Right ventricle myocardium superior (tissue), 1 donor: ENCODE measurements around the gene IFITM2. TPM values are rescaled to one million over a fixed set of nuclear protein-coding genes. Genes with fewer than 3 reads are reported as not detected.

Experiments
- ATAC-seq: fragments of 200-7000 bp; cut with Tn5 transposase; one replicate; pipeline ENCODE4 v1.9.1; 2020; ENCODE audit warnings: mild to moderate bottlenecking; ENCODE audit not compliant: poor library complexity
- DNase-seq: peaks from one replicate; pipeline ENCODE4 v3.0.0-alpha.2; 2020
- intact Hi-C: fragments of 100-400 bp; cut with DNase I; formaldehyde crosslinking; loops from one replicate; pipeline ENCODE4 v1.11.2; 2022
- total RNA-seq: library from RNA; stranded (reverse); fragmentation: NEBNext Ultra II Directional; extraction: Animal tissue kit (Norgen Biotek cat#: 25700); gene quantifications from one replicate; pipeline ENCODE4 v1.2.1, GENCODE V29; 2021
- donor health status: DM: no; HTN: yes; CAD: no; lungs with severe emphysema.

The IFITM2 gene
- total RNA-seq, 1 donor from 2014 or later: 194 TPM

- DNase-seq: peak; percentile 44
- no peak for ATAC-seq
- intact Hi-C loops: no loop called here
Measured at GRCh38 chr11:289712-290620, 17.6 kb upstream of the IFITM2 start.

- intact Hi-C loops: no loop called here
- ATAC-seq (no peak), DNase-seq (peak; percentile 45)
Measured at GRCh38 chr11:290621-291231, 16.9 kb upstream of the IFITM2 start.

DNA sequence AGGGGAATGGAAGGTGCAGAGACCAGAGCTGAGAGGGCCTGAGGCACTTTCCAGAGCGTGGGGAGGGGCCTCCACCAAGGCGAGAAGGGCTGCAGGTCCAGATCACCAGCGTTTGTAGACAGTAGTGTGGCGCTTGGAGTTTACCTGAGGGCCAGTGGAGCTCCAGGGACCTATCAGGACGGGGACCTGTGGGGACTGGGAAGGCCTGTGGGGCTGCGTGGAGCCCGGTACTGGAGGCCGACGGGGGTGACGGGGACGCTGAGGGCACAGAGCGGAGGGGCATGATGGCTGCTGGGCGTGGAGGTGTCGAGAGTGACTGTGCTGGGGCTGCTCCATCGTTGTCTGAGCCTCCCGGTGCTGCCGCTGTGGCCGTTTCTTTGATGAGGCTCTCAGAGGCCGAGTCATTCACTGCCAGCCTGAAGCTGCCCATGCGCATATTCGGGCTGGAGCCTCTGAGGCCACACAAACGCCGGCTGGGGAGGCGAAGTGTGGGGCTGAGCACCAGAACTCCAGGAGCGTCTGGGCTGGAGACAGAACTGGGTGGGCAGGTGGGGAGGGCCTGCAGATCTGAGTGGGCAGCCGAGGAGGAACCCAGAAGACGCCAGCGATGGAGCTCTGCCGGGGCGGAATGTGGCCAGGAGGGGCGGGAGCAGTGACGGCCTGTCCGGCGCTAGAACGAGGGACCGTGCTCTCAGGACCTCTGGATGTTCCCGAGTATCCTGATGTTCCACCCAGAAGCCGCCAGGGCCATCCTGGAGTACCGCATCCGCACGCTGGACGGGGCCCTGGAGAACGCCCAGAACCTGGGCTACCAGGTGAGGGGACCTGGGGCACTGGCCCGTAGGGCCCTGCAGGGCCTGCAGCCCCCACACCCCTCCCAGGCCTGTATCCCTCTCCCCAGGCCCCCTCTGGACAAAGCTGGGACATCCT, 16.1 kb upstream of the IFITM2 start:
- ATAC-seq: no peak
- DNase-seq: peak; percentile 41
- intact Hi-C loops: no loop called here

DNA sequence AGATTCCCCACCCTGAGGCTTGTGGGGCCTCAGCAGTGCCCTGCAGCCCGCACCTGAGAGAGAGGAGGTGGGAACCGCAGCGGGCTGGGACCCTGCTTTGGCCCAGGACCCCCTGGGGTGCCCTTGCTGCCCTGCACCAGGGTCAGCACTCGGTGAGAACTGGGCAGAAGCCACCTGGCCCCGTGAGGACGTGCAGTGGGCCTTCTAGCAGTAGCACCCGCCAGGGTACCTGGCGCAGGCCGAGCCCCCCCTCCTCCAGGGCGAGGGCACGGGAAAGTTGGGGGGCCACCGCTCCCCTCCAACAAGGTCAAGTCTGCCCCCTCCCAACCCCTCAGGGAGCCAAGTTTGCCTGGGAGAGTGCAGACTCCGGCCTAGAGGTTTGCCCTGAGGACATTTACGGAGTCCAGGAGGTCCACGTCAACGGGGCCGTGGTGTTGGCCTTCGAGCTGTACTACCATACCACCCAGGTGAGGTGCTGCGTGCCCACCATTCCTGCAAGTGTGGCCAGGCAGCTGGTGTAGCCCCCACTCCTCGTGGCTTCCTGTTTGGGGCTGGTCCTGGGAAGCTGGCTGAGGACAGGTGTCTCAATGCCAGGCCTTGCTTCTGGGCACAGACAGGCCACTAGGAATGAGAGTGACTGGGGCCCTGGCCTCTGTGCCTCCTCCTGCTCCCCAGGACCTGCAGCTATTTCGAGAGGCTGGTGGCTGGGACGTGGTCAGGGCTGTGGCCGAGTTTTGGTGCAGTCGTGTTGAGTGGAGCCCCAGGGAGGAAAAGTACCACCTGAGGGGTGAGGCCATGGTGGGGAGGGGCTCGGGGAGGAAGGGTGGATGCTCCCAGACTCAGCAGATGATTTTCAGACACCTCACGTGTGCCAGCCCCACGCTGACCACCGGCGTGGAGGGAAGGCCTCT, 15.2 kb upstream of the IFITM2 start:
- intact Hi-C loops: no loop called here
- DNase-seq: peak; percentile 30
- no peak for ATAC-seq

DNA sequence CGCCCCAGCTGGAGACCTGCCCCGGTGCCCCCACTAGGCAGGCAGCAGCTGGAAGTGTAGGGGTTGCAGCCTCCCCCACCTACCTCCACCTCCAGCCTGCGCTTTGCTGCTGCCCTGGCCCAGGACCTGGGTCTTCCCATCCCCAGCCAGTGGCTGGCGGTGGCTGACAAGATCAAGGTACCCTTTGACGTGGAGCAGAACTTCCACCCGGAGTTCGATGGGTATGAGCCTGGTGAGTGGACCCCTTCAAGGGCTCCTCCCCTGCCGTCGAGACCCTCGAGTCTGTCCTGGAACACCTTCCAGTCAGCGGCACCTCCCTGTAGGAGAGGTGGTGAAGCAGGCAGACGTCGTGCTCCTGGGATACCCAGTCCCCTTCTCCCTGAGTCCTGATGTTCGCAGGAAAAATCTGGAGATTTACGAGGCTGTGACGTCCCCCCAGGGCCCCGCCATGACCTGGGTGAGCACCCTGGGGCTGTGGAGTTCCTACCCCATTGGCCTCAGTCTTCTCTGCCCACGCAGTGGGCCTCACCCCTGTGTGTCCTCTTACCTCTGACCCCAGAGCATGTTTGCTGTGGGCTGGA, 14.3 kb upstream of the IFITM2 start:
- DNase-seq: peak; percentile 22
- ATAC-seq: no peak
- intact Hi-C loops: no loop called here

DNA sequence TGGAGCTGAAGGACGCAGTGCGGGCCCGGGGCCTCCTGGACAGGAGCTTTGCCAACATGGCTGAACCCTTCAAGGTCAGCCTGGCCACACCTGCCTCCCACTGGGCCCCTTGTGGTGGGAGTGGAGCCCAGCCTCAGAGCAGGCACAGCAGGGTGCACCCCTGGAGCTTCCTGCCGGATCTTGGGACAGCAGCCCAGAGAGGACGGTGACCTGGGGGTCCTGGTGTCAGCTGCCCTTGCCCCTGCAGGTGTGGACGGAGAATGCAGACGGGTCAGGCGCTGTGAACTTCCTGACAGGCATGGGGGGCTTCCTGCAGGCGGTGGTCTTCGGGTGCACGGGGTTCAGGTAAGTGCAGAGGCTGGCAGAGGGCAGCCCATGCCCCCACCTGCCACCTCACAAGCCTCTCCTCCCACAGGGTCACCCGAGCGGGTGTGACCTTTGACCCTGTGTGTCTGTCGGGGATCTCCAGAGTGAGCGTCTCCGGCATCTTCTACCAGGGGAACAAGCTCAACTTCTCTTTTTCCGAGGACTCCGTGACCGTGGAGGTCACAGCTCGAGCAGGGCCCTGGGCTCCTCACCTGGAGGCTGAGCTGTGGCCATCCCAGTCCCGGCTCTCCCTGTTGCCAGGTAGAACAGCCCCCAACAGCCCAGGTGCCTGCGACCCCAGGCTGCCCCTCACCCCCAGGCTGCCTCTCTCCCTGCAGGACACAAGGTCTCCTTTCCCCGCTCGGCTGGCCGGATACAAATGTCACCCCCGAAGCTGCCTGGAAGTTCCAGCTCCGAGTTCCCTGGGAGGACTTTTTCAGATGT, 13.6 kb upstream of the IFITM2 start:
- intact Hi-C loops: no loop called here
- no peak for ATAC-seq
- DNase-seq: peak; percentile 40

DNA sequence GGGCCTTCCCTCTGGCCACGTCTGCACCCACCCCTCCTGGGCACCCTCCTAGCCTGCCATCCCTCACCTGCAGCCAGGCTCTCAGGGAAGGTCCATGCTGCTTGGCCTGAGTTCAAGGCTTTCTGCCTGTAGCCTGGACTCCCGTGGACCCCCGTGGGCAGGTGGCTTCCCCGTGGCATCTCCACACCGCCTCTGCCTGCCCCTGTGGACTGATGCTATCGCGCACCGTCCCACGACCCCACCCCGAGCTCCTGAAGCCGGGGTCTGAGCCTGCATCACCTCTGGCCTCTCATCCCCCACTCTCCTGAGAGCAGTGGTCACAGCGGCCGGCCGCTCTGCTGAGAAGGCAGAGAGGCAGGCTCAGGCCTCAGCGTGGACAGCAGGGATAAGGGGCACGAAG, 12.8 kb upstream of the IFITM2 start:
- no peak for ATAC-seq

GRCh38 chr11:295351-296170, 12.1 kb upstream of the IFITM2 start:
- peak; percentile 29 for DNase-seq
- ATAC-seq: no peak
- intact Hi-C loops: no loop called here

More for the DNA sequence above, 12.8 kb upstream of the IFITM2 start:
- peak; percentile 30 for DNase-seq
- intact Hi-C loops: no loop called here

- intact Hi-C loops: no loop called here
- peak; percentile 30 for DNase-seq
Measured at GRCh38 chr11:296171-297050, 11.2 kb upstream of the IFITM2 start.

GRCh38 chr11:297051-297585, 10.5 kb upstream of the IFITM2 start:
- intact Hi-C loops: no loop called here
- ATAC-seq (no peak), DNase-seq (peak; percentile 37)

More at GRCh38 chr11:296171-297050, 11.2 kb upstream of the IFITM2 start:
- no peak for ATAC-seq

- DNase-seq (peak; percentile 65), ATAC-seq (peak; percentile 50)
- intact Hi-C loops: no loop called here
Measured at GRCh38 chr11:297586-298405, 9.8 kb upstream of the IFITM2 start.

DNA sequence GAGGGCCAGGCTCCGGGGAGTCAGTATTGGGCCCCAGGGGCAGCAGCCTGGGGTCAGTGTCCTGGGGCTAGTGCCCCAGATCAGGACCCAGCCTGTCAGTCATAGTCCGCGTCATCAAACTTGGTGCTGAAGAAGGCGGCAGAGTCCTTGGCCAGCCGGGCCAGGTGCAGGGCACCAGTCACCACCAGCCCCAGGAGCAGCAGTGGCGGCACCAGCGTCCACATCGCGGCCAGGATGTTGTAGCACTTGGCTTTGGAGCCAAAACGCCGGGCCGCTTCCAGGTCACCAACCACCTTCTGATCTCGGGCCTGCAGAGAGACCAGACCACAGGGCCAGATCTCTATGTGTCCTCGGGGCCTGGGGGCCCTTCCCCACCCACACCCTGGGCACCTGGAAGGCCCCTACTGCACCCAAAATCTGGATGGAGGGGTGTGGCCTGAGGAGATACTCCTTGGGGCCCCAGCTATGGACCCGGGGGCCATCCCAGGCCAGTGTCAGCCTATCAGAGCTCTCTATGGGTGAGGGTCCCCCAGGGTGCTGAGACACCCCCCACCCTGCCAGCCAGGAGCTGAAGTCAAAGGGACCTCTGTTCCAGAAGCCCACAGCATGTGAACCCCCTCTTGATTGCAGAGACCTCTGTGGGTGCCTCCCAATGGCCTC, 9.1 kb upstream of the IFITM2 start:
- intact Hi-C loops: no loop called here
- no peak for ATAC-seq
- peak; percentile 41 for DNase-seq

DNA sequence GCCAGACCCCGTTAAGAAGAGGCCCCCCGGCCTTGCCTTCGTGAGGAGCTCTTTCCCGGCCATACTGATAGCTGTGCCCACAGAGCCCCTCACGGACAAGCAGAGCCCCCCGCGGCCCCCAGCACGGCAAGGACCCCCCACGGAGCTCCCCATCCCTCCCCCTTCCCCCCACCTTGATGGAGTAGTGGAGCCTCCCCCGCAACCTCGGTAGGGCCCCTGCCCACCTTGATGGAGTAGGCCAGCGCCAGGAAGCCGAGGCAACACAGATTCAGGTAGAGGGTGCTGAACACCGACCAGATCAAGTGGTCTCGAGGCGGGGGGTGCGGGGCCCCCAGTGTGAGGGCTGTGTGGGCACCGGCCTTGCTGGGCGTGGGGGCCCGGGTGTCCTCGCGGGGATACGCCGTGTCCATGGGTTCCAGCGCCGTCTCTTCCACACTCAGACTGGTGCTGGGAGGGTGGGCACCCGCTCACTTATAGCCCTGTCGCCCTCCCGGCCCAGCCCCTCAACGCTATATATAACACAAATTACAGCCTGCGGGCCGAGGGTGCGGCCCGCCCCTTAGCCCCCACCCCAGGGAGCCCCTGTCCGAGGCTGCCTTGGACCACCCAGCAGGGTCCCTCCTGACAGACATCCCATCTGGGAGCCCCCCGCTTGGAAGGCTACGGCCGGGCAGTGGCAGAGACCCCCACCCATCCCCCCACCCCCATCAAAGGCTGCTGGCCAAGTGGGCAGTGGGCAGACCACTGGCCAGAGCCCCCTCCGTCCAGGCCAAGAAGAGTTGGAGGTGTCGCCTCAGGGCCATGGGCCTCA, 8.3 kb upstream of the IFITM2 start, which contains the start of gene IFITM5:
IFITM5 (minus strand) TSS at position 446 of the 811 bp plus-strand sequence; CDS start at position 410, 36 bp downstream.
- intact Hi-C loops: no loop called here
- DNase-seq (peak; percentile 35), ATAC-seq (no peak)
